Prostate gland (tissue), 2 donors: Measurements from ENCODE around the gene ITGAD.

Experiments
- CTCF ChIP-seq, 4 experiments: fragments of 200-600 bp in 2 of 4; fragments of 450-650 bp in 2 of 4; sonication (generic) in 2 of 4; IDR thresholded peaks; 1 replicate in 3 of 4; 2 replicates in 1 of 4; pipeline ENCODE4 v1.5.1; 2016 to 2019; ENCODE audit warnings: antibody characterized with exemption in 4 of 4, mild to moderate bottlenecking in 2 of 4, moderate library complexity in 2 of 4
- POLR2A ChIP-seq: fragments of 450-650 bp; IDR thresholded peaks from one replicate; pipeline ENCODE4 v1.6.1; 2016; ENCODE audit warnings: antibody characterized with exemption, mild to moderate bottlenecking
- POLR2AphosphoS5 ChIP-seq: sonication (generic); formaldehyde crosslinking; IDR thresholded peaks from one replicate; pipeline ENCODE4 v1.6.1; 2017; ENCODE audit warnings: antibody characterized with exemption

GRCh38 chr16:31413943-31414342 is 20.8 kb downstream of the ITGAD start:
- TF ChIP-seq POLR2A (no peak), CTCF (IDR thresholded peaks at IDR 0.05) (no peak), POLR2AphosphoS5 (no peak)
